Neuronal stem cell (in vitro differentiated cells): ENCODE results near the gene PNPLA2.
A peak's percentile ranks its signal among the peaks of the same experiment; 100 is the strongest.

ENCODE experiments used
- DNase-seq: peaks from one replicate; pipeline ENCODE4 v3.0.0-alpha.2; 2013; ENCODE audit warnings: low spot score
- H2AFZ ChIP-seq: one replicate; pipeline ENCODE4 v1.6.1; 2013; ENCODE audit warnings: mild to moderate bottlenecking, low read length, inconsistent platforms
- H2AK5ac ChIP-seq: 2 replicates; pipeline ENCODE4 v1.6.1; 2013; ENCODE audit warnings: low read depth, mild to moderate bottlenecking, inconsistent platforms, low read length, moderate library complexity, mixed read lengths
- H2BK120ac ChIP-seq: 2 replicates; pipeline ENCODE4 v1.6.1; 2013; ENCODE audit warnings: low read depth, mild to moderate bottlenecking, inconsistent platforms, low read length, moderate library complexity, mixed read lengths
- H2BK12ac ChIP-seq: one replicate; pipeline ENCODE4 v1.6.1; 2013; ENCODE audit warnings: low read length, inconsistent platforms
- H2BK15ac ChIP-seq: 2 replicates; pipeline ENCODE4 v1.6.1; 2013; ENCODE audit warnings: mild to moderate bottlenecking, low read length, inconsistent platforms, mixed read lengths
- H2BK5ac ChIP-seq: one replicate; pipeline ENCODE4 v1.6.1; 2013; ENCODE audit warnings: inconsistent platforms, mild to moderate bottlenecking, low read length, moderate library complexity
- H3K14ac ChIP-seq: one replicate; pipeline ENCODE4 v1.6.1; 2013; ENCODE audit warnings: low read length, inconsistent platforms
- H3K18ac ChIP-seq: 2 replicates; pipeline ENCODE4 v1.6.1; 2013; ENCODE audit warnings: low read length, inconsistent platforms
- H3K23ac ChIP-seq: 2 replicates; pipeline ENCODE4 v1.6.1; 2013; ENCODE audit warnings: low read depth, mild to moderate bottlenecking, mixed read lengths, low read length, inconsistent platforms; ENCODE audit not compliant: poor library complexity
- H3K27ac ChIP-seq: replicated peaks from 3 replicates; pipeline ENCODE4 v1.5.1; 2013; ENCODE audit warnings: low read length, inconsistent platforms
- H3K27me3 ChIP-seq, 3 experiments: 2 replicates each; pipeline ENCODE4 v1.6.1; 2013; ENCODE audit warnings: low read length in 3 of 3, mild to moderate bottlenecking in 2 of 3, inconsistent platforms in 1 of 3, low read depth in 1 of 3, mixed read lengths in 1 of 3, moderate library complexity in 1 of 3; ENCODE audit not compliant: control insufficient read depth in 3 of 3, insufficient read depth in 3 of 3
- H3K36me3 ChIP-seq, 2 donors: replicated peaks in 1 of 2; 2 replicates each; pipeline ENCODE4 v1.6.1; 2013; ENCODE audit warnings: low read length in 2 of 2; ENCODE audit not compliant: control insufficient read depth in 2 of 2, insufficient read depth in 2 of 2
- H3K4ac ChIP-seq: 2 replicates; pipeline ENCODE4 v1.6.1; 2013; ENCODE audit warnings: inconsistent platforms, mild to moderate bottlenecking, low read length, moderate library complexity
- H3K4me1 ChIP-seq, 2 donors: 1 replicate in 1 of 2; 2 replicates in 1 of 2; pipeline ENCODE4 v1.6.1; 2013; ENCODE audit warnings: low read length in 2 of 2, low read depth in 1 of 2; ENCODE audit not compliant: control insufficient read depth in 2 of 2, insufficient read depth in 1 of 2
- H3K4me2 ChIP-seq: one replicate; pipeline ENCODE4 v1.6.1; 2013; ENCODE audit warnings: mild to moderate bottlenecking, low read length, inconsistent platforms; ENCODE audit not compliant: insufficient read depth, poor library complexity, severe bottlenecking
- H3K4me3 ChIP-seq, 2 donors: 2 replicates each; pipeline ENCODE4 v1.5.1; 2013; ENCODE audit warnings: low read length in 2 of 2, mild to moderate bottlenecking in 2 of 2, inconsistent platforms in 1 of 2, moderate library complexity in 1 of 2
- H3K79me1 ChIP-seq: one replicate; pipeline ENCODE4 v1.6.1; 2013; ENCODE audit warnings: low read depth, mild to moderate bottlenecking, inconsistent platforms, low read length, moderate library complexity
- H3K9ac ChIP-seq: one replicate; pipeline ENCODE4 v1.6.1; 2013; ENCODE audit warnings: mild to moderate bottlenecking, low read depth, low read length, inconsistent platforms; ENCODE audit not compliant: poor library complexity
- H3K9me3 ChIP-seq, 2 donors: replicated peaks in 1 of 2; 2 replicates each; pipeline versions ENCODE3 to v1.6.1; 2013; ENCODE audit warnings: low read length in 2 of 2, mild to moderate bottlenecking in 2 of 2, inconsistent platforms in 1 of 2, low read depth in 1 of 2, mixed read lengths in 1 of 2, moderate library complexity in 1 of 2; ENCODE audit not compliant: control insufficient read depth in 2 of 2, insufficient read depth in 1 of 2
- H4K8ac ChIP-seq: one replicate; pipeline ENCODE4 v1.6.1; 2013; ENCODE audit warnings: low read depth, mild to moderate bottlenecking, inconsistent platforms, low read length, moderate library complexity
- H4K91ac ChIP-seq: one replicate; pipeline ENCODE4 v1.6.1; 2013; ENCODE audit warnings: low read length, low read depth, mild to moderate bottlenecking, inconsistent platforms; ENCODE audit not compliant: poor library complexity
- WGBS, 2 donors: extraction: QIAGEN DNeasy Blood & Tissue Kit; methylation state at CpG; one replicate each; pipeline ENCODE4 v1.1.7; 2013; ENCODE audit warnings: missing lambda C conversion rate in 2 of 2, mixed read lengths in 1 of 2; ENCODE audit not compliant: insufficient read length in 2 of 2, insufficient replicate concordance in 1 of 2; ENCODE audit errors: extremely low coverage in 2 of 2; 5-methylcytosine and 5-hydroxymethylcytosine counted together

The PNPLA2 gene

GRCh38 chr11:774873-775592 is 43.7 kb upstream of the PNPLA2 start:
- Histone ChIP-seq H3K14ac (no peak overlapping the region), H3K36me3 (peaks cover 21 to 64% of the 10 kb centered on the region in 2 donors), H2BK12ac (peak overlapping the region; percentile 63), H2AK5ac (peak overlapping the region; percentile 34), H3K9ac (peak overlapping the region; percentile 44), H4K91ac (no peak overlapping the region), H3K4ac (no peak overlapping the region), H2BK5ac (peak overlapping the region; percentile 60), H3K4me2 (peak overlapping the region; percentile 2), H3K27me3 (no peaks in the 10 kb centered on the region), H3K79me1 (peaks cover 28% of the 10 kb centered on the region), H2BK15ac (no peak overlapping the region), H4K8ac (no peak overlapping the region), H3K27ac (no peak overlapping the region), H3K18ac (no peak overlapping the region), H2AFZ (no peak overlapping the region), H3K4me3 (peak overlapping the region; percentile 4 to 16), H3K23ac (peak overlapping the region; percentile 73), H3K4me1 (peaks cover 8 to 13% of the 10 kb centered on the region in 2 donors), H3K9me3 (no peaks in the 10 kb centered on the region), H2BK120ac (no peak overlapping the region)
- WGBS, 2 donors = no CpG with 5 or more reads among the region's 20 CpGs
- no peak for DNase-seq

- Histone ChIP-seq H3K79me1 (peaks cover 26% of the 10 kb centered on the region), H3K4ac (peak overlapping the region; percentile 84), H3K9ac (no peak overlapping the region), H2BK12ac (no peak overlapping the region), H3K23ac (no peak overlapping the region), H2AK5ac (peak overlapping the region; percentile 98), H2AFZ (no peak overlapping the region), H3K4me1 (peaks cover 8 to 19% of the 10 kb centered on the region in 2 donors), H3K27me3 (no peaks in the 10 kb centered on the region), H3K4me2 (peak overlapping the region; percentile 93), H4K8ac (no peak overlapping the region), H2BK120ac (peak overlapping the region; percentile 72), H2BK15ac (no peak overlapping the region), H2BK5ac (peak overlapping the region; percentile 90), H3K14ac (no peak overlapping the region), H3K27ac (no peak overlapping the region), H3K18ac (peak overlapping the region; percentile 96), H3K4me3 (peak overlapping the region; percentile 61 to 90), H3K9me3 (no peaks in the 10 kb centered on the region), H4K91ac (no peak overlapping the region), H3K36me3 (peaks cover 15 to 60% of the 10 kb centered on the region in 2 donors)
- WGBS, 2 donors = no CpG with 5 or more reads among the region's 11 CpGs
- no peak for DNase-seq
Observed at GRCh38 chr11:776263-776560, 42.5 kb upstream of the PNPLA2 start.

- Histone ChIP-seq H3K4me3 (peak overlapping the region; percentile 61 to 97), H2AK5ac (peak overlapping the region; percentile 98), H3K36me3 (peaks cover 15 to 55% of the 10 kb centered on the region in 2 donors), H4K91ac (peak overlapping the region; percentile 89), H3K23ac (peak overlapping the region; percentile 99), H3K18ac (peak overlapping the region; percentile 99), H2BK15ac (peak overlapping the region; percentile 26), H3K9me3 (no peaks in the 10 kb centered on the region), H4K8ac (no peak overlapping the region), H2AFZ (peak overlapping the region; percentile 97), H3K4me1 (peaks cover 8 to 19% of the 10 kb centered on the region in 2 donors), H3K27ac (peak overlapping the region; percentile 86), H3K14ac (peak overlapping the region; percentile 90), H3K79me1 (peaks cover 24% of the 10 kb centered on the region), H2BK120ac (peak overlapping the region; percentile 72), H3K27me3 (no peaks in the 10 kb centered on the region), H2BK5ac (peak overlapping the region; percentile 90), H3K4ac (peak overlapping the region; percentile 84), H2BK12ac (no peak overlapping the region), H3K9ac (peak overlapping the region; percentile 98), H3K4me2 (peak overlapping the region; percentile 93)
- DNase-seq = no peak
- WGBS, 2 donors = no CpG with 5 or more reads among the region's 65 CpGs
Observed at GRCh38 chr11:776561-777287, 42.0 kb upstream of the PNPLA2 start.
